ENCODE results near the gene FNDC3B.

The FNDC3B gene

DNA sequence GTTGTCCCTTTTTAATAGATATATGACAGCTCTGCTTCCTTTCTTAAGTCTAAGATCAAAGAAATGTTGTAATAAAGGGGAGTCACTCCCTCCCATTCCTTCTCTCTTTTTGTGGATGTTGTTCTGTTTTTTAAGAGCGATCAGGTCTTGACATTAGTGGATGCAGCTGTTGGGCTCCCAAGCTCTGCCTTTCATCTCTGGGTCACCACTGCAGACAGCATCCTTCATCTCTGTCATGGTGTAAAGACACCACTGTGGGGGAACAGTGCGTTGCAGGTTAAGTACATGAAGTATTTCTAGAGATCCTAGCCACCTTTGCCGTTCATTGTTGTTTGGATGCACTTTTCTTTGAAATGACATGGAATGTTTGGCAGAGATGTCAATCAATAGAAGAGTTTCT is 17.7 kb downstream of the FNDC3B start:
- no peak for TF ChIP-seq TAF1 (IDR thresholded peaks at IDR 0.05; ENCODE audit: low read depth)
- no peak for TF ChIP-seq NFIC (IDR thresholded peaks at IDR 0.05)
- no peak for TF ChIP-seq EP300 (IDR thresholded peaks at IDR 0.05; ENCODE audit: borderline replicate concordance)
- no peak for TF ChIP-seq CREB1 (IDR thresholded peaks at IDR 0.05; ENCODE audit: low read depth)
- TF ChIP-seq CEBPB (IDR thresholded peaks at IDR 0.05): no peak
- no peak for TF ChIP-seq FOXM1 (IDR thresholded peaks at IDR 0.05; ENCODE audit: borderline replicate concordance, low read depth)
- no peak for TF ChIP-seq REST (IDR thresholded peaks at IDR 0.05; ENCODE audit: low read depth)
- TF ChIP-seq YY1 (IDR thresholded peaks at IDR 0.05; ENCODE audit: low read depth): no peak
- no peak for TF ChIP-seq ZBTB7A (IDR thresholded peaks at IDR 0.05; ENCODE audit: low read depth)
- TF ChIP-seq, protein P1, sequence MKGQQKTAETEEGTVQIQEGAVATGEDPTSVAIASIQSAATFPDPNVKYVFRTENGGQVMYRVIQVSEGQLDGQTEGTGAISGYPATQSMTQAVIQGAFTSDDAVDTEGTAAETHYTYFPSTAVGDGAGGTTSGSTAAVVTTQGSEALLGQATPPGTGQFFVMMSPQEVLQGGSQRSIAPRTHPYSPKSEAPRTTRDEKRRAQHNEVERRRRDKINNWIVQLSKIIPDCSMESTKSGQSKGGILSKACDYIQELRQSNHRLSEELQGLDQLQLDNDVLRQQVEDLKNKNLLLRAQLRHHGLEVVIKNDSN (IDR thresholded peaks at IDR 0.05): no peak
- TF ChIP-seq RAD21 (IDR thresholded peaks at IDR 0.05; ENCODE audit: low read depth): no peak
- TF ChIP-seq, protein P2, sequence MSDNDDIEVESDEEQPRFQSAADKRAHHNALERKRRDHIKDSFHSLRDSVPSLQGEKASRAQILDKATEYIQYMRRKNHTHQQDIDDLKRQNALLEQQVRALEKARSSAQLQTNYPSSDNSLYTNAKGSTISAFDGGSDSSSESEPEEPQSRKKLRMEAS (IDR thresholded peaks at IDR 0.05): no peak
- TF ChIP-seq TCF12 (IDR thresholded peaks at IDR 0.05; ENCODE audit: low read depth): no peak
- no peak for TF ChIP-seq TEAD4 (IDR thresholded peaks at IDR 0.05)
- TF ChIP-seq EGR1 (IDR thresholded peaks at IDR 0.05): no peak

DNA sequence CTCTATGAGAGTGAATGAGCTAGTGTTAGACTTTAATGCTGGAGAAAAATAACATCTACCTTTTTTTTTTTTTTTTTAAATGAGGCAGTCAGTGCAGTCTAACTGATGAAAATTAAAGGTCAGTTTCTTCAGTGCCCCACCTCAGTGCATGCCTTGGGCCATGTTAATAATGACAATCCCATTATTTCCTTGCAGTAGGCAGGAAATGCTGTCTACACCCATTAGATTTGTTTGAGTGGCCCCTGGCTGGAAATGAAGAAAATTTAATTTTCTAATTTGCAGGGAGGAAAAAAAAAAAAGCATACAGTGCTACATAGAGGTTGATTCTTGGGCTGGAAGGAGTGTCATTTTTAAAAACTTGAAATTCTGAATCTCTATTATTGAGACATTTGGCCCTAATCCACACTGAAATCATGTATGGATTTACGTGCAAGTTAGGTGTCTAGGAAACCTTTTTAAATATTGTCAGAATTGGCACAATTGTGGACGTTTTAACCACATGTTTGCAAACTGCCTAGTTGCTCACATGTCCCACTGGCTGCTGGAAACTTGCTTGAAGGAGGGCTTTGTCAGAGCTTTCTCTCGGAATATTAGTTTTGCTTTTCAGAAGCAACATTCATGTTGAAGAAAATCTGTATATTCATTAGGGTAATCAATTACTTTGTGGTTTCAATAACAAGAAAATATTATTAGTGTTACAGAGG is 18.4 kb downstream of the FNDC3B start:
- TF ChIP-seq, protein P2 (IDR thresholded peaks at IDR 0.05): no peak
- no peak for TF ChIP-seq EP300 (IDR thresholded peaks at IDR 0.05; ENCODE audit: borderline replicate concordance)
- TF ChIP-seq TCF12 (IDR thresholded peaks at IDR 0.05; ENCODE audit: low read depth): no peak
- TF ChIP-seq NFIC (IDR thresholded peaks at IDR 0.05): no peak
- no peak for TF ChIP-seq FOXM1 (IDR thresholded peaks at IDR 0.05; ENCODE audit: borderline replicate concordance, low read depth)
- no peak for TF ChIP-seq ZBTB7A (IDR thresholded peaks at IDR 0.05; ENCODE audit: low read depth)
- TF ChIP-seq CEBPB (IDR thresholded peaks at IDR 0.05): no peak
- TF ChIP-seq EGR1 (IDR thresholded peaks at IDR 0.05): no peak

DNA sequence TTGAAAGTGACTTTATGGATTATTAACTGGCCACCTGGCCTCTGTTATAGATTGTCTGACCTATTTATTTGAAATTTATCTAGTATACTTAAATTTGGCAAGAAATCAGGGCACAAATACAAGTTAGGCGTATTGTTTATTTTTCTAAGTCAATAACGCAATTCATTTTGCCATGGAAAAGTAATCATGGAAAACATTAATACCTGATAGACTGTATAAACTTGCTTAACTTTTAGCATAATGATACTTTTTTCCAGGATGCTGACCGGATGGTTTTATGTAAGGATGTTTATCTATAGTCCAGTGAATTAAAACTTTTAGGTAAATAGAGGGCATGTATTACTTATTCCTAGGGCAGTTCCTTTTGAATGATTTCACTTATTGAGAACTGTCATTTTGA is 20.2 kb downstream of the FNDC3B start:
- no peak for TF ChIP-seq YY1 (IDR thresholded peaks at IDR 0.05; ENCODE audit: low read depth)
- TF ChIP-seq, protein P1 (IDR thresholded peaks at IDR 0.05): no peak
- TF ChIP-seq REST (IDR thresholded peaks at IDR 0.05; ENCODE audit: low read depth): no peak
- no peak for TF ChIP-seq NFIC (IDR thresholded peaks at IDR 0.05)
- TF ChIP-seq, protein P2 (IDR thresholded peaks at IDR 0.05): no peak
- no peak for TF ChIP-seq TAF1 (IDR thresholded peaks at IDR 0.05; ENCODE audit: low read depth)
- no peak for TF ChIP-seq CREB1 (IDR thresholded peaks at IDR 0.05; ENCODE audit: low read depth)
- TF ChIP-seq TCF12 (IDR thresholded peaks at IDR 0.05; ENCODE audit: low read depth): no peak
- TF ChIP-seq ZBTB7A (IDR thresholded peaks at IDR 0.05; ENCODE audit: low read depth): no peak
- no peak for TF ChIP-seq CEBPB (IDR thresholded peaks at IDR 0.05)
- TF ChIP-seq EP300 (IDR thresholded peaks at IDR 0.05; ENCODE audit: borderline replicate concordance): no peak
- no peak for TF ChIP-seq EGR1 (IDR thresholded peaks at IDR 0.05)

DNA sequence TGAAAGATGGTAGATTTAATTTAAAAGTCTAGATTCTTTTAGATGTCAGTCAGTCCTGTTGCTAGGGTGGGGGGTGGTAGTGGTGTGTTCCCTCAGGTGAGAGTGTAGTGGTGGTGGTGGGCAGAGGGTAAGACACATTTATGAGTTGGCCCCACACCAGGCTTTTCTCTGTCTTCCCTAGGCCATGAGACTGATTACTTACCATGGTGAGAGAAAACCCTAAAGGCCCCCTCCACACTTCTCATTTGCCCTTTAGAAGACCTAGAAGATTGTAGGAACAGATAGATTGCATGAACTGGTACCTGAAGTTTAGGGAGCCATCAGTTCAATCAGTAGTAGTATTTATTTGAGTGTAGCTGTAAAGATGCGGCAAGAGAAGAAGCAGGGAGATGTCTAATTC is 20.9 kb downstream of the FNDC3B start:
- TF ChIP-seq NFIC (IDR thresholded peaks at IDR 0.05) (no peak), TAF1 (IDR thresholded peaks at IDR 0.05; ENCODE audit: low read depth) (no peak), ZBTB7A (IDR thresholded peaks at IDR 0.05; ENCODE audit: low read depth) (no peak), CEBPB (IDR thresholded peaks at IDR 0.05) (no peak), TCF12 (IDR thresholded peaks at IDR 0.05; ENCODE audit: low read depth) (no peak), CREB1 (IDR thresholded peaks at IDR 0.05; ENCODE audit: low read depth) (no peak), REST (IDR thresholded peaks at IDR 0.05; ENCODE audit: low read depth) (no peak), RAD21 (IDR thresholded peaks at IDR 0.05; ENCODE audit: low read depth) (no peak), EP300 (IDR thresholded peaks at IDR 0.05; ENCODE audit: borderline replicate concordance) (no peak), EGR1 (IDR thresholded peaks at IDR 0.05) (no peak), TEAD4 (IDR thresholded peaks at IDR 0.05) (no peak), FOXM1 (IDR thresholded peaks at IDR 0.05; ENCODE audit: borderline replicate concordance, low read depth) (no peak), YY1 (IDR thresholded peaks at IDR 0.05; ENCODE audit: low read depth) (no peak)
- TF ChIP-seq, protein P1 (IDR thresholded peaks at IDR 0.05): no peak
- TF ChIP-seq, protein P2 (IDR thresholded peaks at IDR 0.05): no peak

Measured in Ishikawa (cell line).